NB4 (cell line): ENCODE measurements around the gene DOK6.

Source experiments
- CTCF ChIP-seq: IDR thresholded peaks from one replicate; pipeline ENCODE4 v1.5.1; 2012; ENCODE audit warnings: low read depth, low read length
- MAX ChIP-seq: IDR thresholded peaks from 2 replicates; pipeline ENCODE4 v1.6.1; 2011; ENCODE audit warnings: low read depth, low read length

GRCh38 chr18:69725855-69726508 is 325.3 kb downstream of the DOK6 start:
- TF ChIP-seq CTCF, result no peak
- TF ChIP-seq MAX, result no peak
